ENCODE data around the gene MAP3K5.
"Not testable (repeated sequence)": the region's sequence is repeated elsewhere in the genome, so short reads cannot be mapped to it uniquely, and the experiment has no call there.

The MAP3K5 gene

DNA sequence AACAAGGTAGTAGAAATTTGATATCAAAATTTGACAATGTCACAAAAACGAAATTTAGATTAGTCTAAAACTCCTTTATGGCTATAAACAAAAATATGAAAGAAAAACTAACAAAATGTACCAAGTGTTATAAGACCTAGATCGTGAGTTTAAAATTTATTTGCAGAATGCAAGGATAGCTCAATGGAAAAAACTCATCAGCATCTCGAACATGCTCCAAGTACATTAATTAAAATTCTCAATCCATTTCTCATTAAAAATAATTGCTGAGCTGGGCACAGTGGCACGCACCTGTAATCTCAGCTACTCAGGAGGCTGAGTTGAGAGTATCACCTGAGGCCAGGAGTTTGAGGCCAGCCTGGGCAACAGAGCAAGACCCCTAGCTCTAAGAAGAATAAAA, 70.8 kb downstream of the MAP3K5 start:
- FAIRE-seq = no peak
- no peak for TF ChIP-seq POLR2A (IDR thresholded peaks at IDR 0.05; ENCODE audit: low read depth, low read length)
- no peak for DNase-seq (ENCODE audit: insufficient read length, low spot score)

DNA sequence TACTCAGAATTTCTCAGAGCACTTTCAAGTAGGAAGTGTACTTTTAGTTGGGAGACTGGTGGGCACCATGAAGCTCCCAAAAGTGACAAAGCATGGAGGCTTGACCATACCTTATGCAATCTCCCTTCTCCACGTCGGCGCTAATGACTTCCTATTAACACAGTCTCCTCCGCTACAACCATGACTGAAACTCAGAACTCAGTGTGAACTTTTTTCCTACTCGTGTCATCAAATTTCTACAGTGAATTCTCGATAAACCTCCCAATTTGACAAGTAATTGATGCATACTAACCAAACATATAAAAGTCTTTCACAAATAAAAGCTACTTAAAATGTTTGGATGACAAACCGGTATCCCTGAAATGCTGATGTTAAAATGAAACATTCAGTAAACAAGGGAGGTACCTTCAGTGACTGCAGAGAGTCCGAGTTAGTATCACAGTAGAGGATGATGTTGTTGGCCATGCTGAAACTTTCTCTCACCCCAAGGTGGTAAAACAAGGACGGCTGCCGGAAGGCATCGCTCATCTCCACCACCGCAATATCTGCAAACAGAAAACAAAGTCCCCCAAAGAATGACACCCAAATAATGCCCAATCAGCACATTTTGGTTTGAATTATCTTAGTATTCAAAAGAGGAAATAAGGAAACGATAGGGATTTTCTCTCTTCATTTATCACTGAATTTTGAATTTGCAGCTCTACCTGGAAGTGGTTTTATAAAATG, 72.1 kb downstream of the MAP3K5 start:
- TF ChIP-seq POLR2A (IDR thresholded peaks at IDR 0.05; ENCODE audit: low read depth, low read length) = no peak
- FAIRE-seq (no peak), DNase-seq (ENCODE audit: insufficient read length, low spot score) (no peak)

- no peak for TF ChIP-seq POLR2A (IDR thresholded peaks at IDR 0.05; ENCODE audit: low read depth, low read length)
- FAIRE-seq = no peak
- DNase-seq (ENCODE audit: insufficient read length, low spot score) = no peak
Measured at GRCh38 chr6:136719280-136720044, 72.8 kb downstream of the MAP3K5 start.

GRCh38 chr6:136718476-136718875, 73.8 kb downstream of the MAP3K5 start:
- FAIRE-seq = no peak
- DNase-seq (ENCODE audit: insufficient read length, low spot score) = no peak
- no peak for TF ChIP-seq POLR2A (IDR thresholded peaks at IDR 0.05; ENCODE audit: low read depth, low read length)

GRCh38 chr6:136717716-136717990, 74.6 kb downstream of the MAP3K5 start:
- no peak for DNase-seq (ENCODE audit: insufficient read length, low spot score)
- TF ChIP-seq POLR2A (IDR thresholded peaks at IDR 0.05; ENCODE audit: low read depth, low read length) = no peak
- no peak for FAIRE-seq

GRCh38 chr6:136716917-136717715, 75.2 kb downstream of the MAP3K5 start:
- no peak for DNase-seq (ENCODE audit: insufficient read length, low spot score)
- TF ChIP-seq POLR2A (IDR thresholded peaks at IDR 0.05; ENCODE audit: low read depth, low read length) = no peak
- no peak for FAIRE-seq

DNA sequence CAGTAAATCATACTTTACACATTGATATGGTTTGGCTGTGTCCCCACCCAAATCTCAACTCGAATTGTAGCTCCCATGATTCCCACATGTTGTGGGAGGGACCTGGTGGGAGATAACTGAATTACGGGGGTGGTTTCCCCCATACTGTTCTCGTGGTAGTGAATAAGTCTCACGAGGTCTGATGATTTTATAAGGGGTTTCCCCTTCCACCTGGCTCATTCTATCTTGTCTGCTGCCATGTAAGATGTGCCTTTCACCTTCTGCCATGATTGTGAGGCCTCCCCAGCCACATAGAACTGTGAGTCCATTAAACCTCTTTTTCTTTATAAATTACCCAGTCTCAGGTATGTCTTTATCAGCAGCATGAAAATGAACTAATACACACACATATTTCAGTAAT, 79.6 kb downstream of the MAP3K5 start:
- not testable (repeated sequence) for FAIRE-seq; DNase-seq (ENCODE audit: insufficient read length, low spot score)

- FAIRE-seq = no peak
- no peak for TF ChIP-seq POLR2A (IDR thresholded peaks at IDR 0.05; ENCODE audit: low read depth, low read length)
- DNase-seq (ENCODE audit: insufficient read length, low spot score) = no peak
Measured at GRCh38 chr6:136711644-136712043, 80.6 kb downstream of the MAP3K5 start.

DNA sequence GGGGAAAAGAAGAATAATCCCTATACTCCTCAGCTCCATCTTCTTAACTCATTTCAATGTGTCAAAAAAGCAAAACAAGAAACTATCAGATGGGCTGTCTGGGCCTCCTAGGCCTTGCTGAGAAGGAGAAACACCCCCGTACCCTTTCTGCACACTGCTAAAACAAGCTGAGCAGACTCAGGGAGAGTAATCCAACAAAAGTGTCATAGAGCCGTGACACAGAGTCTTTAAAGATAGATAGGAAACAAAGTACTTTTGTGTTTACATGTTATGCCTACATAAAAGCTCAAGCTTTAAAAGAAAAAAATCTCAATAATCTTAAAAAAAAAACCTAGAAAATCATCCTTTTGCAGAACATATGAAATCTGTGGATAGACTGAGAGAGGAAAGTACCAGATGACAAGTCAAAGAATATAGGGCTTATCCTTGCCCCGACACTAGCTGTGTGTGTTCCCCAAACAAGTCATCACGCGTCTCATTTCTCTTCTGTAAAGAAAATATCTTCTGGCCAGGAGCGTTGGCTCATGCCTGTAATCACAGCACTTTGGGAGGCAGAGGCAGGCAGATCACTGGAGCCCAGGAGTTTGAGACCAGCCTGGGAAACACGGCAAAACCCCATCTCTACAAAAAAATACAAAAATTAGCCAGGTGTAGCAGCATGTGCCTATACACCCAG, 81.3 kb downstream of the MAP3K5 start:
- FAIRE-seq (no peak), DNase-seq (ENCODE audit: insufficient read length, low spot score) (no peak)
- no peak for TF ChIP-seq POLR2A (IDR thresholded peaks at IDR 0.05; ENCODE audit: low read depth, low read length)

- TF ChIP-seq POLR2A (IDR thresholded peaks at IDR 0.05; ENCODE audit: low read depth, low read length) = no peak
- FAIRE-seq = no peak
Measured at GRCh38 chr6:136709429-136709828, 82.8 kb downstream of the MAP3K5 start.

DNA sequence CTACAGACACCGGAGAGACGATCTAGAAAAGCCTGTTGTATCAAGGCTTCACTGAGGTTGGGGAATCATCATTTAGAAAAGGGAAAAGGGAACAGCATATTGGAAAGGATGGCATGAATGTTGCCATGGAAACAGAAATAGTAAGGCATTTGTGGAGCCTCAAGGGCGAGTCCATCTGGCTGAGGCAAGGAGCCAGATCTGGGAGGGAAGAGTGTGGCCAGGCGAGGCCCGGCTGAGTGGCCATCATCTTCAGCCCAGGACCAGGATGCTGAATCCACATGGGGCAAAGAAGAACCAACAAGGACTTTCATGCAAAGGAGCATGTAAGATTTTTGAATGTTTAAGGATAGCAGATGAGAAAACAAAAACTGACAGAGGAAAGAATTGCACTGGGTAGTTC, 85.8 kb downstream of the MAP3K5 start:
- FAIRE-seq (no peak), DNase-seq (ENCODE audit: insufficient read length, low spot score) (no peak)
- TF ChIP-seq POLR2A (IDR thresholded peaks at IDR 0.05; ENCODE audit: low read depth, low read length) = no peak

More at GRCh38 chr6:136709429-136709828, 82.8 kb downstream of the MAP3K5 start:
- no peak for DNase-seq (ENCODE audit: insufficient read length, low spot score)

GRCh38 chr6:136703331-136703865, 88.9 kb downstream of the MAP3K5 start:
- no peak for FAIRE-seq
- no peak for DNase-seq (ENCODE audit: insufficient read length, low spot score)
- TF ChIP-seq POLR2A (IDR thresholded peaks at IDR 0.05; ENCODE audit: low read depth, low read length) = no peak

DNA sequence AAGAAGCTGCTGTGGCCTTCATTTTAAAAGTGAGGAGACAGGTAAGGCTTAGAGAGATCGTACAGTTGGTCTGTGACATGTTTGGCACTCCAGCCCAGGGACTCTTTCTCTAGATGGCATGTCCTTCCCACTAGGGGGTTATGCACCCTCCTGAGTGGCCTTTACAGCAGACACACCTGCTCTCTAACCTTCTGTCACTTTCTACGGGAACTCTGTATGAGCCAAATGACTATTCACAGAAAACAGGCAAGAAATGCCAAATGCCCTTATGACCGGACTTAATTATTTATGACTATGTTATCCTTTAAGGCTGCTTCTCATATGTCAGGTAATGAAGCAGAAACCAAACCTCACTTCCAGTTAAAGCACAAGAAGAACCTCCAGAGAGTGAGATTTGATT, 91.2 kb downstream of the MAP3K5 start:
- FAIRE-seq (no peak), DNase-seq (ENCODE audit: insufficient read length, low spot score) (no peak)
- TF ChIP-seq POLR2A (IDR thresholded peaks at IDR 0.05; ENCODE audit: low read depth, low read length) = no peak

GRCh38 chr6:136699358-136699757, 92.9 kb downstream of the MAP3K5 start:
- no peak for FAIRE-seq
- TF ChIP-seq POLR2A (IDR thresholded peaks at IDR 0.05; ENCODE audit: low read depth, low read length) = no peak
- DNase-seq (ENCODE audit: insufficient read length, low spot score) = no peak

All from H54 (cell line).